CD14-positive monocyte (primary cell): ENCODE data around the gene EP400. TPM values are rescaled to one million over a fixed set of nuclear protein-coding genes. Genes with fewer than 3 reads are reported as not detected.

ENCODE experiments used
- DNase-seq, 3 donors: peaks; one replicate each; pipeline ENCODE4 v3.0.0-alpha.2; 2011 to 2022
- H2AFZ ChIP-seq: 2 replicates; pipeline ENCODE4 v1.6.0; 2012; ENCODE audit warnings: mild to moderate bottlenecking, low read depth, low read length, inconsistent platforms; ENCODE audit not compliant: insufficient read depth, poor library complexity, severe bottlenecking
- H3K27ac ChIP-seq, 2 donors: 1 replicate in 1 of 2; 2 replicates in 1 of 2; pipeline ENCODE4 v1.5.1; 2012 to 2013; ENCODE audit warnings: low read length in 2 of 2, control low read depth in 1 of 2, inconsistent platforms in 1 of 2, low read depth in 1 of 2, mild to moderate bottlenecking in 1 of 2
- H3K27me3 ChIP-seq, 2 donors: one replicate each; pipeline versions ENCODE4 v1.6.0 to v1.6.1; 2011 to 2013; ENCODE audit warnings: low read length in 2 of 2; ENCODE audit not compliant: control insufficient read depth in 2 of 2, insufficient read depth in 2 of 2
- H3K36me3 ChIP-seq, 2 donors: replicated peaks in 1 of 2; 1 replicate in 1 of 2; 2 replicates in 1 of 2; pipeline versions ENCODE4 v1.5.1 to v1.6.1; 2012 to 2013; ENCODE audit warnings: low read length in 2 of 2, control low read depth in 1 of 2, inconsistent platforms in 1 of 2, mild to moderate bottlenecking in 1 of 2; ENCODE audit not compliant: insufficient read depth in 2 of 2, control insufficient read depth in 1 of 2
- H3K4me1 ChIP-seq, 2 donors: 1 replicate in 1 of 2; 2 replicates in 1 of 2; pipeline versions ENCODE4 v1.5.1 to v1.6.1; 2012 to 2013; ENCODE audit warnings: low read length in 2 of 2, control low read depth in 1 of 2, inconsistent platforms in 1 of 2, mild to moderate bottlenecking in 1 of 2, moderate library complexity in 1 of 2; ENCODE audit not compliant: insufficient read depth in 2 of 2, control insufficient read depth in 1 of 2
- H3K4me2 ChIP-seq: replicated peaks from 2 replicates; pipeline ENCODE3; 2012; ENCODE audit warnings: low read length, moderate library complexity, mild to moderate bottlenecking; ENCODE audit not compliant: poor library complexity, severe bottlenecking; ENCODE audit errors: extremely low read depth
- H3K4me3 ChIP-seq, 3 experiments: fragments of 200-600 bp in 1 of 3; sonication (generic) in 1 of 3; replicated peaks in 1 of 3; 1 replicate in 2 of 3; 2 replicates in 1 of 3; pipeline ENCODE4 v1.5.1; 2011 to 2013; ENCODE audit warnings: low read length in 3 of 3, mild to moderate bottlenecking in 3 of 3, control low read depth in 2 of 3, low read depth in 2 of 3, inconsistent platforms in 1 of 3, moderate library complexity in 1 of 3
- H3K79me2 ChIP-seq: 2 replicates; pipeline ENCODE4 v1.6.0; 2012; ENCODE audit warnings: mild to moderate bottlenecking, control low read depth, inconsistent platforms, low read length, moderate library complexity; ENCODE audit not compliant: insufficient read depth
- H3K9ac ChIP-seq: 2 replicates; pipeline ENCODE4 v1.6.0; 2017; ENCODE audit warnings: low read length, mild to moderate bottlenecking; ENCODE audit not compliant: insufficient read depth, poor library complexity, severe bottlenecking
- H3K9me3 ChIP-seq, 2 donors: replicated peaks in 1 of 2; 1 replicate in 1 of 2; 2 replicates in 1 of 2; pipeline versions ENCODE4 v1.5.1 to v1.6.1; 2012 to 2013; ENCODE audit warnings: low read length in 2 of 2, control low read depth in 1 of 2; ENCODE audit not compliant: control insufficient read depth in 1 of 2, insufficient read depth in 1 of 2
- H4K20me1 ChIP-seq: 2 replicates; pipeline ENCODE4 v1.6.0; 2012; ENCODE audit warnings: mild to moderate bottlenecking, low read length, control low read depth, moderate library complexity; ENCODE audit not compliant: insufficient read depth
- H3K27ac Mint-ChIP-seq, 7 donors: one replicate each; pipeline ENCODE4 v1.8.0; 2020; ENCODE audit warnings: mild to moderate bottlenecking in 7 of 7, mixed read lengths in 7 of 7, moderate library complexity in 6 of 7, inconsistent platforms in 2 of 7
- H3K27me3 Mint-ChIP-seq, 3 donors: one replicate each; pipeline ENCODE4 v1.8.0; 2021 to 2022; ENCODE audit warnings: low read depth in 3 of 3, mild to moderate bottlenecking in 3 of 3, mixed read lengths in 3 of 3, moderate library complexity in 3 of 3, inconsistent platforms in 1 of 3
- H3K36me3 Mint-ChIP-seq, 2 donors: one replicate each; pipeline ENCODE4 v1.8.0; 2020; ENCODE audit warnings: mixed read lengths in 2 of 2, inconsistent platforms in 1 of 2, mild to moderate bottlenecking in 1 of 2
- H3K4me1 Mint-ChIP-seq: one replicate; pipeline ENCODE4 v1.8.0; 2020; ENCODE audit warnings: mild to moderate bottlenecking, mixed read lengths
- H3K4me3 Mint-ChIP-seq, 2 donors: one replicate each; pipeline ENCODE4 v1.8.0; 2020; ENCODE audit warnings: mild to moderate bottlenecking in 2 of 2, mixed read lengths in 2 of 2, moderate library complexity in 1 of 2
- H3K9me3 Mint-ChIP-seq, 7 donors: one replicate each; pipeline ENCODE4 v1.8.0; 2020 to 2022; ENCODE audit warnings: mixed read lengths in 7 of 7, mild to moderate bottlenecking in 6 of 7, moderate library complexity in 6 of 7, inconsistent platforms in 2 of 7
- WGBS: methylation state at CpG from one replicate; pipeline ENCODE4 v1.1.5; 2013; ENCODE audit warnings: missing lambda C conversion rate; ENCODE audit not compliant: insufficient coverage; 5-methylcytosine and 5-hydroxymethylcytosine counted together
- intact Hi-C, 2 donors: fragments of 100-400 bp; cut with micrococcal nuclease; formaldehyde crosslinking; loops; one replicate each; pipeline versions ENCODE4 v1.15.0 to v1.15.1; 2023
- polyA plus RNA-seq, 3 donors: library from polyadenylated mRNA; depleted of rRNA in 1 of 3; unstranded in 2 of 3; stranded (reverse) in 1 of 3; fragments of 300-500 nt in 2 of 3; fragments of >200 nt in 1 of 3; fragmentation: Illumina TruSeq in 2 of 3; gene quantifications; 1 replicate in 2 of 3; 2 replicates in 1 of 3; pipeline ENCODE4 v1.2.3, GENCODE V29; 2012 to 2021
- TF ChIP-seq, protein P1 (sequence below): fragments of 200-600 bp; IDR thresholded peaks from one replicate; pipeline ENCODE4 v1.8.0; 2022; ENCODE audit warnings: antibody characterized with exemption, mild to moderate bottlenecking

Gene EP400
- polyA plus RNA-seq, 3 donors = 0.65 to 12.1 (median 0.81) TPM

DNA sequence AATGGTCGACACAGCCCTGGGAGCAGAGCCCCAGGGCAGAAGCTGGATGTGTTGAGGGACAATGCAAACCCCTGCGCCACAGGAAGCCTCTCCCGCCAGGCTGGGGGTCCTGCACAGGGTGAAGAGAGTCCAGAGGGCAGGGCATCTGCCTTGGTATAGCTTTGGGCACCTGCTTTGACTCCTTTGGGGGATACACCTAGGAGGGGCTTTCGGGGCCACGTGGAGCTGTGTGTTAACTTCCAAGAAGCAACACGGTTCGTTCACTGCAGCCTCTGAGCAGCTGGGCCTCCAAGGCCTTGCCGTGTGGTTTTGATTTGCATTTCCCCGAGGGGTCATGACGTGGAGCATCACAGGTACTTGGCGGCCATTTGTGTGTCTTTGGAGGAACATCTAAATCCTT lies 26.5 kb upstream of the EP400 start:
- 90% methylated on average over 8 of the region's 11 CpGs for WGBS
- no peaks in the 10 kb centered on the region for H3K27me3 ChIP-seq
- TF ChIP-seq, protein P1, sequence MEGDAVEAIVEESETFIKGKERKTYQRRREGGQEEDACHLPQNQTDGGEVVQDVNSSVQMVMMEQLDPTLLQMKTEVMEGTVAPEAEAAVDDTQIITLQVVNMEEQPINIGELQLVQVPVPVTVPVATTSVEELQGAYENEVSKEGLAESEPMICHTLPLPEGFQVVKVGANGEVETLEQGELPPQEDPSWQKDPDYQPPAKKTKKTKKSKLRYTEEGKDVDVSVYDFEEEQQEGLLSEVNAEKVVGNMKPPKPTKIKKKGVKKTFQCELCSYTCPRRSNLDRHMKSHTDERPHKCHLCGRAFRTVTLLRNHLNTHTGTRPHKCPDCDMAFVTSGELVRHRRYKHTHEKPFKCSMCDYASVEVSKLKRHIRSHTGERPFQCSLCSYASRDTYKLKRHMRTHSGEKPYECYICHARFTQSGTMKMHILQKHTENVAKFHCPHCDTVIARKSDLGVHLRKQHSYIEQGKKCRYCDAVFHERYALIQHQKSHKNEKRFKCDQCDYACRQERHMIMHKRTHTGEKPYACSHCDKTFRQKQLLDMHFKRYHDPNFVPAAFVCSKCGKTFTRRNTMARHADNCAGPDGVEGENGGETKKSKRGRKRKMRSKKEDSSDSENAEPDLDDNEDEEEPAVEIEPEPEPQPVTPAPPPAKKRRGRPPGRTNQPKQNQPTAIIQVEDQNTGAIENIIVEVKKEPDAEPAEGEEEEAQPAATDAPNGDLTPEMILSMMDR = no peak
- DNase-seq = no peak
- Mint-ChIP-seq H3K36me3 (peaks cover 32 to 41% of the 10 kb centered on the region in 2 donors), H3K9me3 (peaks cover 0 to 3% (median 0%) of the 10 kb centered on the region in 7 donors), H3K4me3 (no peak overlapping the region), H3K27ac (no peak overlapping the region), H3K4me1 (peaks cover 21% of the 10 kb centered on the region), H3K27me3 (peaks cover 0 to 5% (median 3%) of the 10 kb centered on the region in 3 donors)
- no peaks in the 10 kb centered on the region for H3K79me2 ChIP-seq
- peaks cover 15 to 17% of the 10 kb centered on the region in 2 donors for H3K4me1 ChIP-seq
- H3K9ac ChIP-seq = no peak overlapping the region
- H3K36me3 ChIP-seq = peaks cover 37 to 45% of the 10 kb centered on the region in 2 donors
- no peak overlapping the region for H3K27ac ChIP-seq
- no peak overlapping the region for H3K4me3 ChIP-seq
- H3K4me2 ChIP-seq = no peak overlapping the region
- intact Hi-C loops = no loop called here
- H2AFZ ChIP-seq = no peak overlapping the region
- H3K9me3 ChIP-seq = no peaks in the 10 kb centered on the region
- peaks cover 43% of the 10 kb centered on the region for H4K20me1 ChIP-seq

DNA sequence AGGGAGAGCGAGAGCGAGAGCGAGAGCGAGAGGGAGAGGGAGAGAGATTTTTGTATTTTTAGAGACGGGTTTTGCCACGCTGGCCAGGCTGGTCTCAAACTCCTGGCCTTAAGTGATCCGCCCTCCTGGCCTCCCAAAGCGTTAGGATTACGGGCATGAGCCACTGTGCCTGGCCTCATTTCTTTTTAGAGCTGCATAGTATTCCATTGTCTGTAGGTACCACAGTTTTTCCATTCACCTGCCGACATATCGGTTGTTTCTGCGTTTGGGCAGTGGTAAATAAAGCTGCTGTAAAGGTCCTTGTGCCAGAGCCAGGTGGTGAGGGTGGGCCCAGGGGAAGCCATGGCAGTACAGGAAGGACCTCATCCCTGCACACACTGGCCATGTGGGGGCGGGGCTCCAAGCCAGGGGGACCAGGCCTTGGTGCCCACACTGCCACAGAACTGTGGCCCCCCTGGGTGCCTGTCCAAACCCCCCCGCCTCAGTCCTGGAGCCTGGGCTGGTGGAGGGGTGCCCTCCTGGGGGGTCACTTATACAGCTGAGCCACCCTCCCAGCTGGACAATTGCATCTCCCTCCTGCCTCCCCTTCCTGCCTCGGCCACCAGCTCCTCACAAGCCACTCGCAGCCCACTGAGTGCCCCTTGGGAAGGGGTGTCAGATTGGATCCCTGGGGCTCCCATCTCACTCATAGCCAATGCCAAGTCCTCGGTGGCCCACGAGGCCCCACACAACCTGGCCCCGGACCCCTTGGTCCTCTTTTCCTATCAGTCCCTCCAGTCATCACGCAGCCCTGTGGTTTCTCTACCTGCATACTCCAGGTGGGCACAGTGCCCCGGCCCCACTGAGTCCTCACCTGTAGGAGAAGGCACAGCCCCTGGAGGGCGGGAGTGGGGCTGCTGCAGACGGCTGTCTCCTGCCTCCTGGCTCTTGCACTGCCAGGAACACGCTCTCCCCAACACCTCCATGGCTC lies 22.3 kb upstream of the EP400 start:
- intact Hi-C loops = loop anchor here (2.0 kb wide), 2 partner anchors 31 to 33 kb away; partner anchors contain the start of gene ULK1 (in 1 of the 2)
- 70% methylated on average over 14 of the region's 24 CpGs for WGBS
- Mint-ChIP-seq H3K4me1 (peaks cover 32% of the 10 kb centered on the region), H3K9me3 (peaks cover 0 to under 1% (median 0%) of the 10 kb centered on the region in 7 donors), H3K4me3 (no peak overlapping the region), H3K27me3 (peaks cover 0 to 9% (median 4%) of the 10 kb centered on the region in 3 donors), H3K36me3 (peaks cover 16 to 20% of the 10 kb centered on the region in 2 donors), H3K27ac (peak overlapping the region in 2 of 7 donors; percentile 24 to 61)
- peaks cover 20% of the 10 kb centered on the region for H3K79me2 ChIP-seq
- H3K4me3 ChIP-seq = no peak overlapping the region
- no peak overlapping the region for H3K9ac ChIP-seq
- H3K4me2 ChIP-seq = peak overlapping the region; percentile 99
- TF ChIP-seq, protein P1 = no peak
- H2AFZ ChIP-seq = no peak overlapping the region
- peaks cover 28 to 29% of the 10 kb centered on the region in 2 donors for H3K4me1 ChIP-seq
- H3K27ac ChIP-seq = no peak overlapping the region
- no peak for DNase-seq
- H3K9me3 ChIP-seq = no peaks in the 10 kb centered on the region
- peaks cover 12 to 13% of the 10 kb centered on the region in 2 donors for H3K36me3 ChIP-seq
- H3K27me3 ChIP-seq = no peaks in the 10 kb centered on the region
- H4K20me1 ChIP-seq = peaks cover 10% of the 10 kb centered on the region
